HCT116 (cell line): ENCODE results near the gene TK2. TPM values are rescaled to one million over a fixed set of nuclear protein-coding genes. Genes with fewer than 3 reads are reported as not detected.

ENCODE experiments used
- ATAC-seq: fragments of 200-7000 bp; cut with Tn5 transposase; 2 replicates; pipeline ENCODE4 v1.9.1; 2020; ENCODE audit warnings: mild to moderate bottlenecking, moderate library complexity
- BruUV-seq: library from RNA; stranded (reverse); fragments of 400-500 nt; replicated peaks from 2 replicates; lab custom pipeline; 2021; lab: Mats Ljungman, UMichigan
- CTCF ChIA-PET: fragments of 300-600 bp; sonication (Branson Sonifier 250); formaldehyde crosslinking; loops from one replicate; lab custom pipeline; 2021; ENCODE audit warnings: antibody characterized with exemption; lab: Charles Lee
- POLR2A ChIA-PET: fragments of 300-600, 350-600 bp; sonication (Branson Sonifier 250); formaldehyde crosslinking; loops from one replicate; lab custom pipeline; 2021; ENCODE audit warnings: antibody characterized with exemption; lab: Charles Lee
- RAD21 ChIA-PET, 2 experiments: fragments of 300-600 bp; sonication (Branson Sonifier 250); formaldehyde crosslinking; loops; one replicate each; lab custom pipeline; 2023; ENCODE audit warnings: low total read pairs in 2 of 2; ENCODE audit not compliant: uncharacterized antibody in 2 of 2, unreplicated experiment in 2 of 2, low non-redundant PET in 1 of 2; lab: Charles Lee
- DNase-seq: peaks from one replicate; pipeline ENCODE4 v3.0.0-alpha.2; 2010; ENCODE audit warnings: low read depth, low spot score
- H2AFZ ChIP-seq: fragments of 200-600 bp; shearing (Covaris generic), sonication (generic); 2 replicates; pipeline ENCODE4 v1.6.1; 2017; ENCODE audit warnings: low read depth, mixed run types, mixed read lengths, antibody characterized with exemption, low read length; ENCODE audit not compliant: poor library complexity, severe bottlenecking
- H3K27ac ChIP-seq: 2 replicates; pipeline ENCODE4 v1.5.1; 2012; ENCODE audit warnings: low read depth, low read length
- H3K27me3 ChIP-seq: fragments of 200-600 bp; sonication (generic); 2 replicates; pipeline ENCODE4 v1.6.1; 2016; ENCODE audit warnings: mixed run types, low read length, mixed read lengths; ENCODE audit not compliant: insufficient read depth
- H3K36me3 ChIP-seq, 2 experiments: fragments of 200-500 bp in 1 of 2; fragments of 200-600 bp in 1 of 2; sonication (Bioruptor generic) in 1 of 2; sonication (generic) in 1 of 2; 2 replicates each; pipeline versions ENCODE4 v1.5.1 to v1.6.1; 2014 to 2016; ENCODE audit warnings: low read length in 2 of 2, inconsistent platforms in 1 of 2, mixed read lengths in 1 of 2, mixed run types in 1 of 2; ENCODE audit not compliant: insufficient read depth in 2 of 2, control insufficient read depth in 1 of 2
- H3K4me1 ChIP-seq, 2 experiments: fragments of 200-600 bp in 1 of 2; sonication (generic) in 1 of 2; 2 replicates each; pipeline versions ENCODE4 v1.5.1 to v1.6.1; 2012 to 2017; ENCODE audit warnings: low read length in 2 of 2, inconsistent platforms in 1 of 2, mild to moderate bottlenecking in 1 of 2, mixed read lengths in 1 of 2, mixed run types in 1 of 2, moderate library complexity in 1 of 2; ENCODE audit not compliant: insufficient read depth in 2 of 2, control insufficient read depth in 1 of 2
- H3K4me2 ChIP-seq: fragments of 200-600 bp; sonication (generic); 2 replicates; pipeline ENCODE4 v1.6.1; 2017; ENCODE audit warnings: mixed run types, low read length, mixed read lengths
- H3K4me3 ChIP-seq, 2 experiments: fragments of 200-600 bp in 1 of 2; sonication (generic) in 1 of 2; replicated peaks in 1 of 2; 2 replicates each; pipeline ENCODE4 v1.5.1; 2011 to 2016; ENCODE audit warnings: low read length in 2 of 2, control low read depth in 1 of 2, low read depth in 1 of 2, mild to moderate bottlenecking in 1 of 2, mixed read lengths in 1 of 2, mixed run types in 1 of 2
- H3K79me2 ChIP-seq: fragments of 200-600 bp; sonication (generic); 2 replicates; pipeline ENCODE4 v1.6.1; 2017; ENCODE audit warnings: mild to moderate bottlenecking, mixed run types, low read length, moderate library complexity, mixed read lengths; ENCODE audit not compliant: insufficient read depth
- H3K9ac ChIP-seq: fragments of 200-600 bp; sonication (generic); 2 replicates; pipeline ENCODE4 v1.6.1; 2016; ENCODE audit warnings: low read length, mixed read lengths
- H3K9me2 ChIP-seq: fragments of 200-600 bp; sonication (generic), shearing (Covaris generic); 2 replicates; pipeline ENCODE4 v1.6.1; 2017; ENCODE audit warnings: mixed run types, mild to moderate bottlenecking, moderate library complexity; ENCODE audit not compliant: insufficient read depth
- H3K9me3 ChIP-seq, 2 experiments: fragments of 200-500 bp in 1 of 2; fragments of 200-600 bp in 1 of 2; sonication (Bioruptor generic) in 1 of 2; sonication (generic) in 1 of 2; 2 replicates each; pipeline ENCODE4 v1.6.1; 2014 to 2017; ENCODE audit warnings: low read length in 2 of 2, mixed read lengths in 2 of 2, inconsistent platforms in 1 of 2, low read depth in 1 of 2, mild to moderate bottlenecking in 1 of 2, mixed run types in 1 of 2, moderate library complexity in 1 of 2; ENCODE audit not compliant: control insufficient read depth in 1 of 2, insufficient read depth in 1 of 2
- H4K20me1 ChIP-seq: fragments of 200-600 bp; sonication (generic), shearing (Covaris generic); 2 replicates; pipeline ENCODE4 v1.6.1; 2017; ENCODE audit warnings: mixed run types, mild to moderate bottlenecking, moderate library complexity; ENCODE audit not compliant: insufficient read depth
- ATF3 ChIP-seq: IDR thresholded peaks from 2 replicates; pipeline ENCODE4 v1.6.1; 2012
- CEBPB ChIP-seq: IDR thresholded peaks from 2 replicates; pipeline ENCODE4 v1.6.1; 2012; ENCODE audit warnings: low read depth
- MAX ChIP-seq: IDR thresholded peaks from 2 replicates; pipeline ENCODE4 v1.6.1; 2012
- RAD21 ChIP-seq: IDR thresholded peaks from 2 replicates; pipeline ENCODE4 v1.6.1; 2012; ENCODE audit warnings: low read depth, mild to moderate bottlenecking
- SRF ChIP-seq: IDR thresholded peaks from 2 replicates; pipeline ENCODE4 v1.6.1; 2012; ENCODE audit warnings: low read depth
- TCF7L2 ChIP-seq: IDR thresholded peaks from 2 replicates; pipeline ENCODE4 v1.7.0; 2011; ENCODE audit warnings: borderline replicate concordance, inconsistent platforms; ENCODE audit not compliant: insufficient read depth, insufficient read length; ENCODE audit errors: extremely low read depth
- YY1 ChIP-seq: IDR thresholded peaks from 2 replicates; pipeline ENCODE4 v1.6.1; 2011; ENCODE audit warnings: low read length, low read depth, moderate library complexity, mild to moderate bottlenecking; ENCODE audit not compliant: insufficient replicate concordance; ENCODE audit errors: extremely low read depth
- ZFX ChIP-seq: fragments of 450-650 bp; IDR thresholded peaks from 2 replicates; pipeline ENCODE4 v1.6.1; 2017
- ZNF274 ChIP-seq: fragments of 200-500 bp; sonication (Bioruptor generic); IDR thresholded peaks from 2 replicates; pipeline ENCODE4 v1.6.1; 2014; ENCODE audit warnings: mild to moderate bottlenecking, low read depth, low read length, inconsistent platforms
- intact Hi-C: fragments of 100-400 bp; cut with micrococcal nuclease; formaldehyde crosslinking; loops from 2 replicates; pipeline ENCODE4 v1.10.0; 2022
- total RNA-seq: library from RNA; stranded (reverse); gene quantifications from one replicate; pipeline ENCODE4 v1.2.1, GENCODE V29; 2021; ENCODE audit not compliant: unreplicated experiment

TK2 gene
- total RNA-seq, 1 experiment from 2014 or later, result 15.4 TPM

GRCh38 chr16:66576296-66576695, 26.4 kb upstream of the TK2 start:
- Histone ChIP-seq H3K79me2 (no peaks in the 10 kb centered on the region), H3K27me3 (no peaks in the 10 kb centered on the region), H3K27ac (no peak overlapping the region), H4K20me1 (no peaks in the 10 kb centered on the region), H3K4me1 (peaks cover 14% of the 10 kb centered on the region in 2 experiments), H3K9me2 (no peaks in the 10 kb centered on the region), H3K4me2 (no peak overlapping the region), H3K9me3 (no peaks in the 10 kb centered on the region), H3K36me3 (no peaks in the 10 kb centered on the region), H3K4me3 (no peak overlapping the region), H2AFZ (no peak overlapping the region), H3K9ac (no peak overlapping the region)
- no TSS peak for BruUV-seq
- POLR2A ChIA-PET, result no interaction called here
- CTCF ChIA-PET, result no interaction called here
- TF ChIP-seq MAX (no peak), TCF7L2 (no peak), ZFX (no peak), ATF3 (no peak), SRF (no peak), YY1 (no peak), ZNF274 (no peak)
- DNase-seq (no peak), ATAC-seq (no peak)
- intact Hi-C loops, result no loop called here
- RAD21 ChIA-PET, result no interaction called here

GRCh38 chr16:66575060-66575459, 25.1 kb upstream of the TK2 start:
- Histone ChIP-seq H3K9ac (no peak overlapping the region), H3K9me2 (no peaks in the 10 kb centered on the region), H3K4me1 (peaks cover 2 to 6% of the 10 kb centered on the region in 2 experiments), H3K9me3 (no peaks in the 10 kb centered on the region), H3K4me3 (no peak overlapping the region), H3K4me2 (no peak overlapping the region), H3K27ac (no peak overlapping the region), H3K27me3 (no peaks in the 10 kb centered on the region), H3K79me2 (no peaks in the 10 kb centered on the region), H2AFZ (no peak overlapping the region), H4K20me1 (no peaks in the 10 kb centered on the region), H3K36me3 (no peaks in the 10 kb centered on the region)
- CTCF ChIA-PET, result interaction anchor here (1.2 kb wide), 1 partner anchor 34 kb away, joined by 4 read pairs; no protein-coding TSS in a partner anchor
- RAD21 ChIA-PET, result no interaction called here
- no peak for ATAC-seq
- no TSS peak for BruUV-seq
- intact Hi-C loops, result no loop called here
- POLR2A ChIA-PET, result no interaction called here
- TF ChIP-seq CEBPB (no peak), RAD21 (no peak)
- DNase-seq, result no peak
